Measurements from ENCODE around the gene HYOU1.
"Not testable (repeated sequence)": the region's sequence is repeated elsewhere in the genome, so short reads cannot be mapped to it uniquely, and the experiment has no call there.

Gene HYOU1

DNA sequence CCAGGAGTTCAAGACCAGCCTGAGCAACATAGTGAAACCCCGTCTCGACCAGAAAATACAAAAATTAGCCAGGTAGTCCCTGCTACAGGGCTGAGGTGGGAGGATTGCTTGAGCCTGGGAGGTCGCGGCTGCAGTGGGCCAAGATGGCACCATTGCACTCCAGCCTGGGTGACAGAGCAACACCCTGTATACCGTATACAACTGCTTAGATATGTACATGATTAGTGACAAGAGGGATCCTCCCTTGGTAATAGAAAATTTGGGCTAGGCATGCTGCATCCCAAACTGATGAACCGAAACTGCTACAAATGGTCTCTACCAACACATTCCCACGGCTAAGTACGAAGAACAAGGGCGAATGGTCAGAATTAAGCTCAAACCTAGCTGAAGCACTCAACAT is 14.1 kb downstream of the HYOU1 start:
- DNase-seq: no peak

DNA sequence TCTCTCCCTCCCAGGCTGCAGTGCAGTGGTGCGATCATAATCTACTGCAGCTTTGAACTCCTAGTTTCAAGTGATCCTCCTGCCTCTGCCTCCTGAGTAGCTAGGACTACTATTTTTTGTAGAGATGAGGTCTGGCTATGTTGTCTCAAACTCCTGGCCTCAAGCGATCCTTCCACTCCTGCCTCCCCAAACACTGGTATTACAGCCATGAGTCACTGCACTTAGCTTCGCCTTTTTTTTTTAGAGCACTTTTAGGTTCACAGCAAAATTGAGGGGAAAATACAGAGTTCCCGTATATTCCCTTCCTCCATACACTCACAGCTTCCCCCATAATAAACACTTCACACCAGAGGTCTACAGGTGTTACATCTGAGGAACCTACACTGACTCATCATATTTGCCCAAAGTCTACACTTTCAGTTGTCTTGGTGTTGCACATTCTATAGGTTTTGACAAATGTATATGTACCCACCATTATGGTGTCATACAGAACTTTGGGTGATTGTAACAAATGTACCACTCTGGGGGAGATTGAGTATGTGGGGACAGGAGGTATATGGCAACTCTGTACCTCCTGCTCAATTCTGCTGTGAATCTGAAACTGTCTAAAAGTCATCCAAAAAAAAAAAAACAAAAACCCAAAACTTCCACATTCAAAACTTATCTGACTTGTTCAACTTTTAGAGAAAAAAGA is 15.0 kb downstream of the HYOU1 start:
- no peak for DNase-seq

DNA sequence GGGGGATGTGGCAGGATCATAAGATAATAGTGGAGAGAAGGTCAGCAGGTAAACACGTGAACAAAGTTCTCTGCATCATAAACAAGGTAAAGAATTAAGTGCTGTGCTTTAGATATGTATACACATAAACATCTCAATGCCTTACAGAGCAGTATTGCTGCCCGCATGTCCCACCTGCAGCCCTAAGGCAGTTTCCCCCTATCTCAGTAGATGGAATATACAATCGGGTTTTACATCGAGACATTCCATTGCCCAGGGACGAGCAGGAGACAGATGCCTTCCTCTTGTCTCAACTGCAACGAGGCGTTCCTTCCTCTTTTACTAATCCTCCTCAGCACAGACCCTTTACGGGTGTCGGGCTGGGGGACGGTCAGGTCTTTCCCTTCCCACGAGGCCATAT is 17.5 kb downstream of the HYOU1 start:
- not testable (repeated sequence) for DNase-seq

DNA sequence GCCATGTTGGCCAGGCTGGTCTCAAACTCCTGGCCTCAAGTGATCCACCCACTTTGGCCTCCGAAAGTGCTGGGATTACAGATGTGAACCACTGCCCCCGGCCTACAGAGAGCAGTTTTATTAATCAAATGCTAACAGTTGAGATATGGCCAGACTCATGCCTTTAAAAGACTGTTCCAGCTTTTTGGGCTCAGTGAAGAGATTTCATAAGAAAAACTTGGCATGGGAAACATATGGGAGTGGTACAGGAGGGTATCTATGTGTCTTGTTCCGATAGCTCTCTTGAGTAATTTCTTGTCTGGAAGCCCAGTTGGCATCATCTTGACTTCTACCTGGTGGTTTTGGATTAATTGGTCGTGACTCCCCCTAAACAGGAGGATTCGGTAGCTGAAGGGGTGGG is 18.1 kb downstream of the HYOU1 start:
- DNase-seq: no peak

DNA sequence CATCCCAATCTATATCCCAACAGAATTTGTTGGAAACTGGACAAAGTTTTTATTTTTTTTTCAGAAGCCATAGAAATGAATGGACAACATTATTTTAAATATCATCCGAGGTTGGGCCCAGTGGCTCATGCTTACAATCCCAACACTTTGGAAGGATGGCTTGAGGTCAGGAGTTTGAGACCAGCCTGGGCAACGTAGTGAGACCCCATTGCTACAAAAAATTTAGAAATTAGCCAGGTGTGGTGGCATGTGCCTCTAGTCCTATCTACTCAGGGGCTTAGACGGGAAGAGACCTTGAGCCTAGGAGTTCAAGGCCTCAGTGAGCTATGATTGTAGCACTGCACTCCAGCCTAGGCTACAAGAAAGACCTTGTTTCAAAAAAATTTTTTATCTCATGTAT is 22.2 kb downstream of the HYOU1 start:
- no peak for DNase-seq

DNA sequence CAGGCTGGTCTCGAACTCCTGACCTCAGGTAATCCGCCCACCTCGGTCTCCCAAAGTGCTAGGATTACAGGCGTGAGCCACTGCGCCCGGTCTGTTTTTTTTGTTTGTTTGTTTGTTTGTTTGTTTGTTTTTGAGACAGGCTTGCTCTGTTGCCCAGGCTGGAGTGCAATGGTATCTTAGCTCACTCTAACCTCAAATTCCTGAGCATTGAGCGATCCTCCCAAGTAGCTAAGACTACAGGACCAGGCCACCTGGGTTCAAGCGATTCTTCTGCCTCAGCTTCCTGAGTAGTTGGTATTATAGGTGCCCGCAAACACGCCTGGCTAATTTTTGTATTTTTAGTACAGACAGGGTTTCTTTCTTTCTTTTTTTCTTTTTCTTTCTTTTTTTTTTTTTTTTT is 23.6 kb downstream of the HYOU1 start:
- DNase-seq: not testable (repeated sequence)

DNA sequence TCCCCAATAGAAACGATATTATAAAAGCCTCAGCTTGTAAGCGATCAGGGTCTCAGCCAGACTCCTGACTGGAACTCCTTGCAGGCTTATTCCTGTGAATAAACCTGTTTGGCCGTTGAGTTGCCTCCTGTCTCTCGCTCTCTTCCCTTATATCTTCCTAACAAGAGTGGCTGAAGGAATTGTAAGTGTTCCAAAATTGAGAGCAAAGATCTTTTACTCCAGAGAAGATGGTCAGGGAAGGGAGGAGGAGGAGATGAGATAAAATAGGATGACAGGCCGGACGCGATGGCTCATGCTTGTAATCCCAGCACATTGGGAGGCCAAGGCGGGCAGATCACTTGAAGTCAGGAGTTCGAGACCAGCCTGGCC is 25.1 kb downstream of the HYOU1 start:
- DNase-seq: no peak

DNA sequence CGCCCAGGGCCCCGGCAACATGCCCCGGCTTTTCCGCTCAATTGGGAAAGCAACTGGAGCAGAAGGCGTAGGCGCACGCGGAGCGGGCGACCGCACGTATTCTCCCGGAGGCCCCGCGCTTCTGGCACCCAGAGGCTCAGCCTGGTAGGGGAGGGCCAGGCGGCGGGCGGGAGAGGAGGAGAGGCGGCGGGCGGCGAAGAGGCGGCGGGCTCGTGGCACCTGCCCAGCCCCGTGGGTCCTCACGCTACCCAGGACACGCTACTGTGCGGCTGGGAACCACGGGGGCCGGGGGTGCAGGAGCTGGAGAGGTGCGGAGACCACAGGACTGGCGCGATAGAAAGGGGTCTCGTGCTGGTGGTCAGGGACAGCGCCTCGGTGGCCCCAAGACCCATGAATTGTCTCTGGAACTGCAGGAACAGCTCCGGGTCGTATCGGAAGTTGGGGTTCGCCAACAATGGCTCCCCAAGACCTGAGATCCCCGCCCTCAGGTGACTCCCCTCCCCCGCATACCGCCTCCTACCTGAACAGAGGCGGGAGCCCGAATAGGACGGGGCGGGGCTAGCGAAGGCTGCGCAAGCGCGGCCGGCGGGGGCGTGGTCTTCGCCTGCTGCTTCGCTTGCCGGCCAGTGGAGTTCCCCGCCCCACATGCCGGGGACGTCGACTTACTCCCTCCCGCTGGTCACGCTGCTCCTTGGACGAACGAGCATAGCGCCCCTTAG is 26.5 kb downstream of the HYOU1 start, which contains the start of gene SLC37A4:
SLC37A4 (minus strand) TSS at position 549 of the 719 bp plus-strand sequence.
- peak; percentile 96 for DNase-seq

DNA sequence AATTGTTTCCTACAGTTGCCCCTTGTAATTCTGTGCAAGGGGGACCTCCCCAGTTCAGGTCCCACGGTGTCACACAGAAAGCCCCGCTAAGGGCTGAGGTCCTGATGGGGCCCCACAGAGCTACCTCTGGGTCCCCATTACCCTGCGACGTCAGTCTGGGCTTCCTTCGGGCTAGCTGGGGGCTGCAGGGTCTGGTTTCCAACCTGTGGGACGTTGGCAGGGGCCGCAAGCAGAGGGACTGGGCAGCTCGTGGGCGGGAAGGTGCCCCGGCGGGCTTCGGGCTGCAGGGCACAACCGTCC is 27.0 kb downstream of the HYOU1 start:
- DNase-seq: no peak

DNA sequence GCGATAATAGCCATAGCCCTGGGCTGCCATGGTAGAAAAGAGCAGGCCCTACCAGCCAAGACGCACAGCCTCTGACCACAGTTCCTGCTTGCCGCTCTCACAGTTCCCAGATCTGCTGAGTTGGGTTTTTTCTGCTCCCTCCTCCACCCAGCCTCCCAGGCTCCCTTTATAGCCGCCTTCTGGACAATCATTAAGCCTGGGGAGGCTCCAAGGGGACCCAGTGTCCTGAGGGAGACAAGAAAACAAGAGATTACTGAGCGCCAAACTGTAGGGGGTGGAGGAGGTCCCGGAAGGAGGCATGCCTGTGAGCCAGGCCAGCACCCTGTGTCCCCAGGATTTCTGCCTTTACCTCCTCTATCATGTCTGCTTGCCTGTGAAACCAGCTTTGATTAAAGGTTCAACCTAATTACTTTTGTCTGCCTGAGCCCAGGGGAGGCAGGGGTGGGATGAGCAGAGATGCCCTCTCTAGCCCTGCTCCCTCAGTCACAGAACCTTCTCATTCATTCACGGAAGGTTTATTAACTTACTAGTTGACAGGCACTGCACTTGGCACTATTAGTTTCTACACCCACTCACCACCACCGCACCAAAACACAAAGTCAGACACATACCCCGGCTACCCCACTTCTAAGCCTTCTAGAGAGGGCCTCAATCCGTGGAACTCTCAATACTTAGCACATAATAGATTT is 27.5 kb downstream of the HYOU1 start:
- no peak for DNase-seq

DNA sequence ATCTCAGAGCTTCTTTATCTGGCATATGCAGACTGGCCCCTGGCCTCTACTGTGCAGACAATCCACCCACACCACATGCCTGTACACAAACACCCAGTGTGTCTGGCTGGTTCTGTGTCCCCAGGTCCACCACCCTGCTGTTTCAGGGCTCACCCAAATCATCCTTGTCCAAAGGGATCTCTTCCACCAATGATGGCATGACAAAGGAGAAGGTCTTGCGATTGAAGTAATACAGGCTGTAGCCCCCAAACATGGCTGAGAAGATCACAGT is 28.0 kb downstream of the HYOU1 start:
- DNase-seq: no peak

DNA sequence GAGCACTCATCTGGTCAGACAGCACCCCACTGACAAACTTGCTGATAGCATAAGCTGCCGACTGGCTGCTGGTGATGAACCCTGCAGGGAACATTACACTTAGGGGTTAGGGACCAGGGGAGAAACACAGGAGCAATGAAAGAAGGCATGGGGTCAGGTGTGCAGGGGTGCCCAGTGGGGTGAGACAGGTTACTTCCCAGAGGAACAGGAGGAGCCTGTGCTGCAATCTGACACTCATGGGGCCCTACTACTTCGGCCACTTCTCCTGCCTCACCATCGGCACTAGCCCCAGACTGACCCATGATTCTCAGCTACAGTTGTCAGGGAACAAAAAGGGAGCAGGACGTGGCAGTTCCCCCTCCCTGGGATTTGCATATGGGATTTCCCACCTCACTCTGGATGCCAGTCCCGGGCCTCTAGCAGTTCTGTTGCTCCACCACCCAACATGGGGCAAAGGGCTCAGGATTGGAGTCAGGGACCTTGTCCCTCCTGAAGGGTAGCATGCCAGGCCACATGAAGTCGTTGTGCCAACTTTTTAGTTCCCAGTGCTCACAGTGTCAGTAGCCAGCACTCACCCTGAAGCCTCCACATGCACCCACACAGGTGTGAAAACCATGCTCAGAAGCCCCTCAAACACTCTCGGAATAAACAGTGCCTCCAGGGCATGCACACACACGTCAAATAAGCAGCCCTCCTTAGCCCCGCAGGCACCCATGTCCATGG is 28.5 kb downstream of the HYOU1 start:
- DNase-seq: no peak

DNA sequence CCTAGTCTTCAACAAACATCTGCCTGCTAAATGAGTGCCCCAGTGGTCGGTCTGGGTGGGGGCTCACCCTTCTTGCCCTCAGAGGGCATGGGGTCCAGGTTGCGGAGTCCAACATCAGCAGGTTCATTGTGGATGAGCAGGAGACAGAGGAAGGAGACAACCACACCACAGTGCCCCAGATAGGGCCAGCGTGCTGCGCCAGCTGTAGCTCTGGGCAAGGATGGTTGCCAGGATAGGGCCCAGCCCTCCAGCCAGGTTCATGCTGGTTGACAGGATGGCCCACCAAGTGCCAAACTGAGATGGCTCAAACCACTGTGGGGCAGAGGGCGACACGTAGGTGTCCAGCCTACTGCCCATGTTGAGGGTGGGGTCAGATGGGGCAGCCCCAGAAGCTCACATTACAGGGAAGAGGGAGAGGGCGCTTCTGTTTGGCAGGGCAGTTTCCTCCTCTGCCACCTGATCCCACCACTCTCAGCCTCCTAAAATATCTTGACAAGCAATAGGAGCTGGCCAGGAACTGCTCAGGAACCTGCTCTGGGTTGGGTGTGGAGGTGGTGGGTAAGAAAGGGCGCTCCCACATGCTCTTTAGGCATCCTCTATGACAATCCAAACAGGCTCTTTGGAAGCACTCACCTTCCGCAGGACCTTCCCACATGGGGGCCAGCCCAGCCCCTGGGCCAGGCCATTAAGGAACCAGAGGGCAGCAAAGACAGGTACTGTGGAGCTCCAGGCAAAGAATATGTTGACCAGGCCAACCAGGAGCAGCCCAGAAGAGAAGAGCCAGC is 29.3 kb downstream of the HYOU1 start:
- DNase-seq: no peak

DNA sequence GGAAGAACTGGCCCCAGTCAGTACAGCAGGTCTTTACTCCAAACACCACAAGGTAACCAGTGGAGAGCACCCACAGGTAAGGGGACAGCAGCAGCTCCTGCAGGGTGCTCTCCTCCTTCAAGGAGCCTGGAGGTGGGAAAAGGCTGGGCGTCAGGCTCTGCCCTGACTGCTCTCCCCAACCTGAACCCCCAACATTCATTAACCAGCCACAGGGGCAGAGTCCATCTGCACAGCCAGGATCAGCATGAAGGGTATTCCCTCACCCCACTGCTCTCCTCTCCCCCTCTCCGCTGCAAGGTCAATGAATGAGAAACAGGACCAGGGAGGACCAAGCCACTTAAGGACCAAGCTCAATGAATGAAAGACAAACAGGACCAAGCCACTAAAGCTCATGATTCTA is 30.0 kb downstream of the HYOU1 start:
- no peak for DNase-seq

DNA sequence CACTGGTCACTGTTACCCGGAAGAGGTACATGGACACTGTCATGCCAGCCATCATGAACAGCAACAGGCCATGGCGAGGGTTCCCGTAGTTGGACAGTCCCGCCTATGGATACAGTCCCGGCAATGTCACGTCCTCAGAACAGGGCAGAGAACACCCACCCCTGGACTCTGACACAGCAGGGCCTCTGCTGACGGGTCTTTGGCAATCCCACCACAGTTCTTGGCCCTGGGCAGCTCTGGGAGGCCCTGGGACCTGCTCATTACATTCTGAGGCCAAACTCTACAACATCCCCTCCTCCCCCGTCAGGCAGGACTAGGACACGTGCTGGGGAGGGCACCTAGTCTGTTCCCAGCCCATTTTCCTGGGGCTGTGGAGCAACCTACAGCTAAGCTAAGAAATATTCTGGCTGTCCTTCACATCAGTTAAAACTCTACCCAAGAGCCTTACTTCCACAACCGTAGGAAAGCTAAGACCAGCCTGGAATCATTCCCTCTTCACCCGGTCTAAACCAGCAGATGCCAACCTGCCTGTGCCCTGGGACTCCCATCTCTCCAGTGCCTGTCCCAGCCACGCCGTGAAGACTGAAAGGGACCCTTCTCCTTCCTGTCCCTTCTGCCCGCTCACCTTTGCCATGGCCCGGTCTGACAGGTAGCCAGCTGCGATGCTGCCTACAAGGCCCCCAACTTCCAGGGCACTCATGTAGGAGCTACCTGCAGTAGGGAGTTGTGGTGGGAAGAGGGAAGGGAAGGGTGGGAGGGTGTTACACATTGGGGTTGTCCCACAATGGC is 30.8 kb downstream of the HYOU1 start:
- DNase-seq: no peak

DNA sequence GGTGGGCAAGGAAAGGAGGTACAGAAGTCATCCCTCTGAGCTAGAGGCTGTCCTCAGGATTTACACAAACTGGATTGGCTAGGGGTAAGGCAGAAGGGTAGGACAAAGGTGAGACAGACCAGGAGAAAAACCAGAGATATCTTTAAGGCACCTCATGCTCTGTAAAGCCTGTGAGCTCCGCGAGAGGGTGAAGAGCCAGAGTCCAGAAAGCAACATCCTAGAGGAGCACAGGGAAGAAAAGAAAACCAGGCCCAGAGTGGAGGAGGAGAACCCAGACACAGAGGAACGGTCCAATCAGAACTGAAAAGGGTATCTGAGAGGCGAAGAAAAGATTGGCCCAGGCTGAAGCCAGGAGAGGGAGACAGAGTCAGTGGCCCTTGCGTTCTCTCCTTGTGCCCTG is 31.5 kb downstream of the HYOU1 start:
- no peak for DNase-seq

DNA sequence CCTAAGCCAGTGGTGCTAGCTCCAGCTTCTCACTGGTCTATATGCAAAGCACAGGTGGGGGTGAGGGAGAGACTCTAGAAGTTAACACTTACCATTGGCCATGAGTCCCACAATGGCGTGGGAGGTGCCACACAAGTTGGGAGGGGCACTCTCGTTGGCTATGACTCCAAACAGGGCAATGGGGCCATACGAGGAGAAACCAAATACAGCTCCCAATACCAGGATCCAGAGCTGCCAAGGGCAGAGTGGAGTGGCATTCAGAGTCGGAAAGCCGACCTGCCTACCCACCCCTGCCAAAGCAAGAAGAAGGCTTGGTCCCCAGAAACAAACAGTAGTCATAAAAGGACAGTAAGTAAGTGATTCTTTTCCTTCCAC is 31.9 kb downstream of the HYOU1 start:
- no peak for DNase-seq

DNA sequence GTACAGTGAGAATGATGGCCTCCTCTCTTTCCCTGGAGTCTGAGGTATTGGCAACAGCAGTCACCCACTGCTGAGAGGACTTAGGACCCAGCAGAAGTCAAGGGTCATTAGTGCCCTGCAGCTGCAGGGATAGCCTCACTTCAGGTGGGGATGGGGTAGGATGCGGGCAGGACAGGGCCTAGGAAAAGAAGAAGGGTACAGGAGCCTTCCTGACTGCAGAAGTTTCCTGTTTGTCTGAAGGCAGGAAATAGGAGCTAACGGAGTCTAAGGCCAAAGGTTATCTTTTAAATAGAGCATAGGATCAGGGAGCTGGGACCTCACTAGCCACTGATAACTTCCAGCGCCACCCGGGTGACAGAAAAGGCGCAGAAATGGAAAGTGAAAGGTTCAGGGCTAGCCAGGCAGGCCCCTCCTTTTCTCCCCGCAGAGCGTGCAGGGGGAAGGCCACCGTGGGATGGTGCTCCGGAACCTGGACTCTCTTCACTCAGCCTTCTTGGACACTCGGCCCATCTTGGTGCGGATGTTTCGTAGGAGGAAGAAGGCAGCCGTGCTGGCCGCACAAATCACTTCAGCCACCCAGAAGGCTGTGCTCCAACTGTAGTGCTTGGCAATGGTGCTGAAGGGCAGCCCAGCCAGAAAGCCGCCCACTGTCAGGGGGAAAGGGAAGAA is 32.4 kb downstream of the HYOU1 start:
- no peak for DNase-seq

DNA sequence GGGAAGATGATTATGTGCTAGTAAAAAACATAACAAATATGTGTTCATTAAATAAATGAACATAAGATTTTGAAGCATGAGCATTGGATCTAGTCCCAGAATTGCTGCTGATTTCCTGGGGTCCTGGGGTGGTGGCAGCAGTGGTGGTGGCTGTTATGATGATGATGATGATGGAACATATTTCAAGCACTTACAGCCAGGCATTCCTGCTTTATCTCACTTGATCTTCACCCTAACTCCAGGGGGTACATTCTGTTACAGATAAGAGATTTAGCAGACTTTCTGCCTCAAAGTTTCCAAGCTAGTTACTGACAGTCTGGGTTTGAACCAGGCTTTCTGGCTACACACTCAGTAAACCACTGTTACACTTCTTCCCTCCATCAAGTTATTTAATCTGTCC is 33.3 kb downstream of the HYOU1 start:
- peak; percentile 37 for DNase-seq

DNA sequence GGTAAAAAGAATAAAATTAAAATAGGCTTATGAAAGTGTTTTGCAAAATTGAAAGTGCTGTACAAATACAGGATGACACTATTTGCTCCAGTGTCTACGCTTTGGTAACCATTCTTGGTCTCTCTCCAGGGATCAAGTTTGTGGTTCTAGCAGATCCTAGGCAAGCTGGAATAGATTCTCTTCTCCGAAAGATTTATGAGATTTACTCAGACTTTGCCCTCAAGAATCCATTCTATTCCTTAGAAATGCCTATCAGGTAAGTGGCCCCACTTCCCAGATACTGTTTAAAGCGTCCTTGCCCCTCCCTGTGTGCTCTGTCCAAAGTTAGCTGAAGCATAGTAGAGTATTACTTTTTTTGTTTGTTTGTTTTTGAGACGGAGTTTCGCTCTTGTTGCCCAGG is 35.4 kb downstream of the HYOU1 start:
- DNase-seq: no peak

DNA sequence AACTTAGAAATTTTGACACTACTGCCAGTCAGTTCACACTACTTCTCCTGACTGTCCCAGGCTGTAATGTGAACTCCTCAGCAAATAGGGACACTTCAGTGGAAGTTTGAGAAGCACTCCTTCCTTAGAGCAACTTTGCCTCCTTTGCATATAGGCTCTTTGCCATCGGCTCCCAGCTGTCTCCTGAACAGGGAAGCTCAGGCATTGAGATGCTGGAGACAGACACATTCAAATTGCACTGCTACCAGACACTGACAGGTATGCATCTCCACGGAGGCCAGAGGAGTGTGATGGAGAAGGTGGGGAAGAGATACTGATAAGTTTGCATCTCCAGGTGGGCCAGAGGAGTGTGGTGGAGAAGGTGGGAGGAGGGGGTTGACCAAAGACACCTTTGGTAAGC is 37.0 kb downstream of the HYOU1 start:
- DNase-seq: no peak

Data from fibroblast of skin of right biceps (primary cell).